Testis (tissue), 3 donors: ENCODE results near the gene ANTXRL. TPM values are rescaled to one million over a fixed set of nuclear protein-coding genes. Genes with fewer than 3 reads are reported as not detected.
"Not testable (repeated sequence)": the region's sequence is repeated elsewhere in the genome, so short reads cannot be mapped to it uniquely, and the experiment has no call there.

Experiments used
- DNase-seq: peaks from one replicate; pipeline ENCODE4 v3.0.0-alpha.2; 2019
- H3K27ac ChIP-seq, 2 donors: fragments of 200-600 bp; sonication (generic); one replicate each; pipeline ENCODE4 v1.5.1; 2019
- H3K27me3 ChIP-seq: fragments of 200-600 bp; sonication (generic); one replicate; pipeline ENCODE4 v1.5.1; 2019
- H3K36me3 ChIP-seq: fragments of 200-600 bp; sonication (generic); one replicate; pipeline ENCODE4 v1.5.1; 2017; ENCODE audit warnings: low read depth; ENCODE audit errors: missing control alignments
- H3K4me1 ChIP-seq: fragments of 200-600 bp; sonication (generic); one replicate; pipeline ENCODE4 v1.5.1; 2019
- H3K4me3 ChIP-seq, 2 donors: fragments of 200-600 bp; sonication (generic); one replicate each; pipeline ENCODE4 v1.5.1; 2017 to 2019
- H3K9me3 ChIP-seq: fragments of 200-600 bp; sonication (generic); one replicate; pipeline ENCODE4 v1.5.1; 2017
- CTCF ChIP-seq, 3 experiments: fragments of 450-650 bp in 2 of 3; fragments of 200-600 bp in 1 of 3; sonication (generic) in 1 of 3; IDR thresholded peaks; one replicate each; pipeline ENCODE4 v1.5.1; 2016 to 2019; ENCODE audit warnings: antibody characterized with exemption in 3 of 3, mild to moderate bottlenecking in 2 of 3, moderate library complexity in 1 of 3
- POLR2A ChIP-seq: fragments of 450-650 bp; IDR thresholded peaks from one replicate; pipeline ENCODE4 v1.6.1; 2017; ENCODE audit warnings: antibody characterized with exemption, mild to moderate bottlenecking, moderate library complexity
- WGBS, 2 donors: methylation state at CpG; one replicate each; pipeline ENCODE4 v1.1.5; 2018; 5-methylcytosine and 5-hydroxymethylcytosine counted together
- intact Hi-C: fragments of 100-400 bp; cut with DNase I; formaldehyde crosslinking; loops from one replicate; pipeline ENCODE4 v1.15.1; 2023; ENCODE audit warnings: low total_unique reads
- polyA plus RNA-seq: library from polyadenylated mRNA; stranded (reverse); fragments of 350-450 nt; fragmentation: Illumina TruSeq; extraction: RNeasy Lipid Tissue Mini Kit (QIAGEN cat#74804); gene quantifications from one replicate; pipeline ENCODE4 v1.2.3, GENCODE V29; 2014; ENCODE audit warnings: low read depth, low replicate concordance; ENCODE audit not compliant: insufficient read depth
- total RNA-seq, 2 donors: library from RNA; depleted of rRNA; stranded (reverse); fragments of >200 nt; gene quantifications; one replicate each; pipeline ENCODE4 v1.2.3, GENCODE V29; 2016

ANTXRL gene
- total and polyA plus RNA-seq, 3 donors from 2014 or later: 10.7 to 26.5 (median 23.7) TPM

GRCh38 chr10:46304062-46304461 lies 17.3 kb downstream of the ANTXRL start:
- Histone ChIP-seq H3K4me3 (no peak overlapping the region), H3K36me3 (no peaks in the 10 kb centered on the region), H3K27ac (no peak overlapping the region), H3K9me3 (no peaks in the 10 kb centered on the region), H3K27me3 (no peaks in the 10 kb centered on the region), H3K4me1 (no peaks in the 10 kb centered on the region)
- WGBS, 2 donors: 79 to 84% methylated on average over 3 of the region's 3 CpGs
- no peak for TF ChIP-seq CTCF (IDR thresholded peaks at IDR 0.05)
- TF ChIP-seq POLR2A: no peak
- intact Hi-C loops: no loop called here
- DNase-seq: peak; percentile 6

GRCh38 chr10:46304671-46305070 lies 17.9 kb downstream of the ANTXRL start:
- H3K4me1 ChIP-seq, DNase-seq, H3K27ac ChIP-seq, H3K36me3 ChIP-seq, H3K27me3 ChIP-seq, H3K4me3 ChIP-seq, intact Hi-C loops, H3K9me3 ChIP-seq: not testable (repeated sequence)
- 78 to 90% methylated on average over 5 of the region's 5 CpGs for WGBS, 2 donors

GRCh38 chr10:46305079-46305818 lies 18.5 kb downstream of the ANTXRL start:
- no peaks in the 10 kb centered on the region for H3K36me3 ChIP-seq

GRCh38 chr10:46305986-46306385 lies 19.2 kb downstream of the ANTXRL start:
- Histone ChIP-seq H3K36me3 (no peaks in the 10 kb centered on the region), H3K27me3 (no peaks in the 10 kb centered on the region), H3K4me1 (no peaks in the 10 kb centered on the region), H3K4me3 (no peak overlapping the region), H3K27ac (no peak overlapping the region), H3K9me3 (no peaks in the 10 kb centered on the region)
- DNase-seq: no peak
- TF ChIP-seq POLR2A (no peak), CTCF (IDR thresholded peaks at IDR 0.05) (no peak)
- intact Hi-C loops: no loop called here
- WGBS, 2 donors: 93 to 96% methylated on average over 1 of the region's 1 CpG

More at GRCh38 chr10:46305079-46305818, 18.5 kb downstream of the ANTXRL start:
- 69 to 71% methylated on average over 10 of the region's 10 CpGs for whole genome bisulfite sequencing, 2 donors
- no peaks in the 10 kb centered on the region for H3K9me3 ChIP-seq
- no peak overlapping the region for H3K4me3 ChIP-seq
- no peak for TF ChIP-seq CTCF (IDR thresholded peaks at IDR 0.05)
- no peak for TF ChIP-seq POLR2A
- H3K4me1 ChIP-seq: no peaks in the 10 kb centered on the region
- no peak overlapping the region for H3K27ac ChIP-seq
- intact Hi-C loops: no loop called here
- no peaks in the 10 kb centered on the region for H3K27me3 ChIP-seq
- DNase-seq: no peak

GRCh38 chr10:46306516-46307184 lies 19.9 kb downstream of the ANTXRL start:
- no peak for TF ChIP-seq POLR2A
- Histone ChIP-seq H3K27ac (no peak overlapping the region), H3K9me3 (no peaks in the 10 kb centered on the region), H3K4me3 (no peak overlapping the region), H3K27me3 (no peaks in the 10 kb centered on the region), H3K36me3 (no peaks in the 10 kb centered on the region), H3K4me1 (no peaks in the 10 kb centered on the region)
- WGBS, 2 donors: 91 to 97% methylated on average over 5 of the region's 5 CpGs
- intact Hi-C loops: no loop called here
- no peak for DNase-seq
